ENCODE data around the gene COPG2.

- no peak for TF ChIP-seq CTCF (IDR thresholded peaks at IDR 0.05)
- no peak for TF ChIP-seq EZH2 (IDR thresholded peaks at IDR 0.05)
- TF ChIP-seq EZH2phosphoT487 (IDR thresholded peaks at IDR 0.05) = no peak
Observed at GRCh38 chr7:130699686-130700085, 31.1 kb upstream of the COPG2 start.
